GM12891 (cell line): ENCODE results near the gene OSER1.

Experiments used
- POLR2A ChIP-seq: IDR thresholded peaks from 2 replicates; pipeline ENCODE4 v1.6.1; 2011; ENCODE audit warnings: low read depth, low read length, control low read depth
- POLR2AphosphoS5 ChIP-seq: IDR thresholded peaks from 2 replicates; pipeline ENCODE4 v1.6.1; 2011; ENCODE audit warnings: low read depth, low read length, control low read depth
- TAF1 ChIP-seq: IDR thresholded peaks from 2 replicates; pipeline ENCODE4 v1.6.1; 2011; ENCODE audit warnings: low read depth, low read length, control low read depth

- TF ChIP-seq POLR2A (no peak), TAF1 (no peak), POLR2AphosphoS5 (no peak)
Observed at GRCh38 chr20:44154521-44155001, 56.0 kb downstream of the OSER1 start.
